CD14-positive monocyte (primary cell): ENCODE results near the gene CALR3. TPM values are rescaled to one million over a fixed set of nuclear protein-coding genes. Genes with fewer than 3 reads are reported as not detected.

Source experiments
- DNase-seq, 3 donors: peaks; one replicate each; pipeline ENCODE4 v3.0.0-alpha.2; 2011 to 2022
- H2AFZ ChIP-seq: 2 replicates; pipeline ENCODE4 v1.6.0; 2012; ENCODE audit warnings: mild to moderate bottlenecking, low read depth, low read length, inconsistent platforms; ENCODE audit not compliant: insufficient read depth, poor library complexity, severe bottlenecking
- H3K27ac ChIP-seq, 2 donors: 1 replicate in 1 of 2; 2 replicates in 1 of 2; pipeline ENCODE4 v1.5.1; 2012 to 2013; ENCODE audit warnings: low read length in 2 of 2, control low read depth in 1 of 2, inconsistent platforms in 1 of 2, low read depth in 1 of 2, mild to moderate bottlenecking in 1 of 2
- H3K27me3 ChIP-seq, 2 donors: one replicate each; pipeline versions ENCODE4 v1.6.0 to v1.6.1; 2011 to 2013; ENCODE audit warnings: low read length in 2 of 2; ENCODE audit not compliant: control insufficient read depth in 2 of 2, insufficient read depth in 2 of 2
- H3K36me3 ChIP-seq, 2 donors: replicated peaks in 1 of 2; 1 replicate in 1 of 2; 2 replicates in 1 of 2; pipeline versions ENCODE4 v1.5.1 to v1.6.1; 2012 to 2013; ENCODE audit warnings: low read length in 2 of 2, control low read depth in 1 of 2, inconsistent platforms in 1 of 2, mild to moderate bottlenecking in 1 of 2; ENCODE audit not compliant: insufficient read depth in 2 of 2, control insufficient read depth in 1 of 2
- H3K4me1 ChIP-seq, 2 donors: 1 replicate in 1 of 2; 2 replicates in 1 of 2; pipeline versions ENCODE4 v1.5.1 to v1.6.1; 2012 to 2013; ENCODE audit warnings: low read length in 2 of 2, control low read depth in 1 of 2, inconsistent platforms in 1 of 2, mild to moderate bottlenecking in 1 of 2, moderate library complexity in 1 of 2; ENCODE audit not compliant: insufficient read depth in 2 of 2, control insufficient read depth in 1 of 2
- H3K4me2 ChIP-seq: replicated peaks from 2 replicates; pipeline ENCODE3; 2012; ENCODE audit warnings: low read length, moderate library complexity, mild to moderate bottlenecking; ENCODE audit not compliant: poor library complexity, severe bottlenecking; ENCODE audit errors: extremely low read depth
- H3K4me3 ChIP-seq, 3 experiments: fragments of 200-600 bp in 1 of 3; sonication (generic) in 1 of 3; replicated peaks in 1 of 3; 1 replicate in 2 of 3; 2 replicates in 1 of 3; pipeline ENCODE4 v1.5.1; 2011 to 2013; ENCODE audit warnings: low read length in 3 of 3, mild to moderate bottlenecking in 3 of 3, control low read depth in 2 of 3, low read depth in 2 of 3, inconsistent platforms in 1 of 3, moderate library complexity in 1 of 3
- H3K79me2 ChIP-seq: 2 replicates; pipeline ENCODE4 v1.6.0; 2012; ENCODE audit warnings: mild to moderate bottlenecking, control low read depth, inconsistent platforms, low read length, moderate library complexity; ENCODE audit not compliant: insufficient read depth
- H3K9ac ChIP-seq: 2 replicates; pipeline ENCODE4 v1.6.0; 2017; ENCODE audit warnings: low read length, mild to moderate bottlenecking; ENCODE audit not compliant: insufficient read depth, poor library complexity, severe bottlenecking
- H3K9me3 ChIP-seq, 2 donors: replicated peaks in 1 of 2; 1 replicate in 1 of 2; 2 replicates in 1 of 2; pipeline versions ENCODE4 v1.5.1 to v1.6.1; 2012 to 2013; ENCODE audit warnings: low read length in 2 of 2, control low read depth in 1 of 2; ENCODE audit not compliant: control insufficient read depth in 1 of 2, insufficient read depth in 1 of 2
- H4K20me1 ChIP-seq: 2 replicates; pipeline ENCODE4 v1.6.0; 2012; ENCODE audit warnings: mild to moderate bottlenecking, low read length, control low read depth, moderate library complexity; ENCODE audit not compliant: insufficient read depth
- H3K27ac Mint-ChIP-seq, 7 donors: one replicate each; pipeline ENCODE4 v1.8.0; 2020; ENCODE audit warnings: mild to moderate bottlenecking in 7 of 7, mixed read lengths in 7 of 7, moderate library complexity in 6 of 7, inconsistent platforms in 2 of 7
- H3K27me3 Mint-ChIP-seq, 3 donors: one replicate each; pipeline ENCODE4 v1.8.0; 2021 to 2022; ENCODE audit warnings: low read depth in 3 of 3, mild to moderate bottlenecking in 3 of 3, mixed read lengths in 3 of 3, moderate library complexity in 3 of 3, inconsistent platforms in 1 of 3
- H3K36me3 Mint-ChIP-seq, 2 donors: one replicate each; pipeline ENCODE4 v1.8.0; 2020; ENCODE audit warnings: mixed read lengths in 2 of 2, inconsistent platforms in 1 of 2, mild to moderate bottlenecking in 1 of 2
- H3K4me1 Mint-ChIP-seq: one replicate; pipeline ENCODE4 v1.8.0; 2020; ENCODE audit warnings: mild to moderate bottlenecking, mixed read lengths
- H3K4me3 Mint-ChIP-seq, 2 donors: one replicate each; pipeline ENCODE4 v1.8.0; 2020; ENCODE audit warnings: mild to moderate bottlenecking in 2 of 2, mixed read lengths in 2 of 2, moderate library complexity in 1 of 2
- H3K9me3 Mint-ChIP-seq, 7 donors: one replicate each; pipeline ENCODE4 v1.8.0; 2020 to 2022; ENCODE audit warnings: mixed read lengths in 7 of 7, mild to moderate bottlenecking in 6 of 7, moderate library complexity in 6 of 7, inconsistent platforms in 2 of 7
- CTCF ChIP-seq: fragments of 200-600 bp; IDR thresholded peaks from one replicate; pipeline ENCODE4 v1.8.0; 2022; ENCODE audit warnings: antibody characterized with exemption, mild to moderate bottlenecking
- WGBS: methylation state at CpG from one replicate; pipeline ENCODE4 v1.1.5; 2013; ENCODE audit warnings: missing lambda C conversion rate; ENCODE audit not compliant: insufficient coverage; 5-methylcytosine and 5-hydroxymethylcytosine counted together
- intact Hi-C, 2 donors: fragments of 100-400 bp; cut with micrococcal nuclease; formaldehyde crosslinking; loops; one replicate each; pipeline versions ENCODE4 v1.15.0 to v1.15.1; 2023
- polyA plus RNA-seq, 3 donors: library from polyadenylated mRNA; depleted of rRNA in 1 of 3; unstranded in 2 of 3; stranded (reverse) in 1 of 3; fragments of 300-500 nt in 2 of 3; fragments of >200 nt in 1 of 3; fragmentation: Illumina TruSeq in 2 of 3; gene quantifications; 1 replicate in 2 of 3; 2 replicates in 1 of 3; pipeline ENCODE4 v1.2.3, GENCODE V29; 2012 to 2021

Gene CALR3
- polyA plus RNA-seq, 3 donors, result not detected

- no peak for DNase-seq
- Histone ChIP-seq H3K79me2 (peaks cover 100% of the 10 kb centered on the region), H3K27ac (peak overlapping the region in 1 of 2 donors; percentile 48), H3K4me3 (no peak overlapping the region), H2AFZ (no peak overlapping the region), H3K9ac (no peak overlapping the region), H3K4me2 (no peak overlapping the region), H3K27me3 (no peaks in the 10 kb centered on the region), H4K20me1 (peaks cover 94% of the 10 kb centered on the region), H3K36me3 (peaks cover 5 to 9% of the 10 kb centered on the region in 2 donors), H3K4me1 (peaks cover 2 to 7% of the 10 kb centered on the region in 2 donors), H3K9me3 (no peaks in the 10 kb centered on the region)
- H3K27ac Mint-ChIP-seq, result peak overlapping the region in 6 of 7 donors; percentile 2 to 82 (median 52)
- H3K9me3 Mint-ChIP-seq, result no peaks in the 10 kb centered on the region
- H3K27me3 Mint-ChIP-seq, result no peaks in the 10 kb centered on the region
- H3K4me3 Mint-ChIP-seq, result no peak overlapping the region
- TF ChIP-seq CTCF, result no peak
- peaks cover 40% of the 10 kb centered on the region for H3K4me1 Mint-ChIP-seq
- intact Hi-C loops, result no loop called here
- peaks cover 20 to 25% of the 10 kb centered on the region in 2 donors for H3K36me3 Mint-ChIP-seq
- WGBS, result 97% methylated on average over 6 of the region's 6 CpGs
These were observed 32.5 kb downstream of the CALR3 start for GRCh38 chr19:16463341-16463990.

GRCh38 chr19:16462757-16463250 is 33.2 kb downstream of the CALR3 start:
- H3K9ac ChIP-seq, result no peak overlapping the region
- peaks cover 100% of the 10 kb centered on the region for H3K79me2 ChIP-seq
- no peak overlapping the region for H3K4me3 ChIP-seq
- Mint-ChIP-seq H3K27ac (peak overlapping the region in 6 of 7 donors; percentile 23 to 82 (median 54)), H3K4me3 (no peak overlapping the region), H3K4me1 (peaks cover 44% of the 10 kb centered on the region), H3K27me3 (no peaks in the 10 kb centered on the region), H3K36me3 (peaks cover 20 to 25% of the 10 kb centered on the region in 2 donors), H3K9me3 (no peaks in the 10 kb centered on the region)
- no peak overlapping the region for H3K4me2 ChIP-seq
- peaks cover 95% of the 10 kb centered on the region for H4K20me1 ChIP-seq
- intact Hi-C loops, result no loop called here
- H3K9me3 ChIP-seq, result no peaks in the 10 kb centered on the region
- peak overlapping the region in 1 of 2 donors; percentile 48 for H3K27ac ChIP-seq
- peak in 1 of 3 donors; percentile 58 for DNase-seq
- no peak for TF ChIP-seq CTCF
- no peaks in the 10 kb centered on the region for H3K27me3 ChIP-seq
- WGBS, result 57% methylated on average over 5 of the region's 6 CpGs
- peaks cover 9 to 14% of the 10 kb centered on the region in 2 donors for H3K4me1 ChIP-seq
- H3K36me3 ChIP-seq, result peaks cover 5 to 9% of the 10 kb centered on the region in 2 donors
- no peak overlapping the region for H2AFZ ChIP-seq
